Lower lobe of right lung (tissue), 2 donors: ENCODE measurements around the gene S100A16. TPM values are rescaled to one million over a fixed set of nuclear protein-coding genes. Genes with fewer than 3 reads are reported as not detected.
A peak's percentile ranks its signal among the peaks of the same experiment; 100 is the strongest.

Experiments
- ATAC-seq, 2 donors: fragments of 200-7000 bp; cut with Tn5 transposase; one replicate each; pipeline ENCODE4 v1.9.1; 2020 to 2022; ENCODE audit warnings: mild to moderate bottlenecking in 2 of 2, moderate library complexity in 2 of 2
- DNase-seq: peaks from one replicate; pipeline ENCODE4 v3.0.0-alpha.2; 2020
- H3K27ac ChIP-seq: fragments of 200-600 bp; one replicate; pipeline ENCODE4 v1.8.0; 2022
- H3K27me3 ChIP-seq: fragments of 200-600 bp; one replicate; pipeline ENCODE4 v1.8.0; 2022; ENCODE audit warnings: low read depth
- H3K36me3 ChIP-seq: fragments of 200-600 bp; one replicate; pipeline ENCODE4 v1.8.0; 2022; ENCODE audit warnings: mild to moderate bottlenecking
- H3K4me1 ChIP-seq: fragments of 200-600 bp; one replicate; pipeline ENCODE4 v1.8.0; 2022
- H3K4me3 ChIP-seq: fragments of 200-600 bp; one replicate; pipeline ENCODE4 v1.8.0; 2022; ENCODE audit warnings: mild to moderate bottlenecking
- H3K9me3 ChIP-seq: fragments of 200-600 bp; one replicate; pipeline ENCODE4 v1.8.0; 2022
- CTCF ChIP-seq: fragments of 200-600 bp; IDR thresholded peaks from one replicate; pipeline ENCODE4 v1.8.0; 2022; ENCODE audit warnings: antibody characterized with exemption, mild to moderate bottlenecking
- intact Hi-C: fragments of 100-400 bp; cut with DNase I; formaldehyde crosslinking; loops from one replicate; pipeline ENCODE4 v1.11.0; 2022
- total RNA-seq: library from RNA; stranded (reverse); fragmentation: NEBNext Ultra II Directional; extraction: Animal tissue kit (Norgen Biotek cat#: 25700); gene quantifications from one replicate; pipeline ENCODE4 v1.2.1, GENCODE V29; 2021
- donor health status: DM: no; HTN: yes; CAD: no; lungs with severe emphysema.

Gene S100A16
- total RNA-seq, 1 donor from 2014 or later = 52.3 TPM

GRCh38 chr1:153573351-153573750 lies 39.6 kb downstream of the S100A16 start:
- peaks cover 26% of the 10 kb centered on the region for H3K4me1 ChIP-seq
- no peaks in the 10 kb centered on the region for H3K27me3 ChIP-seq
- H3K4me3 ChIP-seq = no peak overlapping the region
- DNase-seq (no peak), ATAC-seq (peak; percentile 9 to 17)
- H3K36me3 ChIP-seq = no peaks in the 10 kb centered on the region
- TF ChIP-seq CTCF = no peak
- intact Hi-C loops = no loop called here
- no peaks in the 10 kb centered on the region for H3K9me3 ChIP-seq
- H3K27ac ChIP-seq = peak overlapping the region; percentile 34

GRCh38 chr1:153572569-153573015 lies 40.3 kb downstream of the S100A16 start:
- TF ChIP-seq CTCF = peak; percentile 91
- no peaks in the 10 kb centered on the region for H3K27me3 ChIP-seq
- no peaks in the 10 kb centered on the region for H3K9me3 ChIP-seq
- H3K36me3 ChIP-seq = no peaks in the 10 kb centered on the region
- intact Hi-C loops = no loop called here
- peak; percentile 86 to 90 for ATAC-seq
- DNase-seq = peak; percentile 89
- no peak overlapping the region for H3K4me3 ChIP-seq
- H3K27ac ChIP-seq = peak overlapping the region; percentile 34
- peaks cover 33% of the 10 kb centered on the region for H3K4me1 ChIP-seq

GRCh38 chr1:153571706-153572105 lies 41.2 kb downstream of the S100A16 start:
- ATAC-seq = no peak
- H3K4me3 ChIP-seq = no peak overlapping the region
- peaks cover 42% of the 10 kb centered on the region for H3K4me1 ChIP-seq
- DNase-seq = no peak
- intact Hi-C loops = no loop called here
- H3K27me3 ChIP-seq = no peaks in the 10 kb centered on the region
- H3K9me3 ChIP-seq = no peaks in the 10 kb centered on the region
- H3K27ac ChIP-seq = no peak overlapping the region
- TF ChIP-seq CTCF = no peak
- no peaks in the 10 kb centered on the region for H3K36me3 ChIP-seq

- DNase-seq (no peak), ATAC-seq (no peak)
- Histone ChIP-seq H3K27me3 (no peaks in the 10 kb centered on the region), H3K4me1 (peaks cover 48% of the 10 kb centered on the region), H3K27ac (no peak overlapping the region), H3K36me3 (no peaks in the 10 kb centered on the region), H3K9me3 (no peaks in the 10 kb centered on the region), H3K4me3 (no peak overlapping the region)
- intact Hi-C loops = no loop called here
- TF ChIP-seq CTCF = no peak
Measured at GRCh38 chr1:153570874-153571273, 42.1 kb downstream of the S100A16 start.

GRCh38 chr1:153569465-153569864 lies 43.5 kb downstream of the S100A16 start:
- Histone ChIP-seq H3K4me3 (no peak overlapping the region), H3K4me1 (peaks cover 60% of the 10 kb centered on the region), H3K27me3 (no peaks in the 10 kb centered on the region), H3K27ac (no peak overlapping the region), H3K9me3 (no peaks in the 10 kb centered on the region), H3K36me3 (no peaks in the 10 kb centered on the region)
- intact Hi-C loops = loop anchor here (5.0 to 10.0 kb wide), 2 partner anchors 37 to 55 kb away; no protein-coding TSS in a partner anchor
- no peak for DNase-seq
- no peak for TF ChIP-seq CTCF
- no peak for ATAC-seq
